Measurements from ENCODE around the gene MATCAP1.

DNA sequence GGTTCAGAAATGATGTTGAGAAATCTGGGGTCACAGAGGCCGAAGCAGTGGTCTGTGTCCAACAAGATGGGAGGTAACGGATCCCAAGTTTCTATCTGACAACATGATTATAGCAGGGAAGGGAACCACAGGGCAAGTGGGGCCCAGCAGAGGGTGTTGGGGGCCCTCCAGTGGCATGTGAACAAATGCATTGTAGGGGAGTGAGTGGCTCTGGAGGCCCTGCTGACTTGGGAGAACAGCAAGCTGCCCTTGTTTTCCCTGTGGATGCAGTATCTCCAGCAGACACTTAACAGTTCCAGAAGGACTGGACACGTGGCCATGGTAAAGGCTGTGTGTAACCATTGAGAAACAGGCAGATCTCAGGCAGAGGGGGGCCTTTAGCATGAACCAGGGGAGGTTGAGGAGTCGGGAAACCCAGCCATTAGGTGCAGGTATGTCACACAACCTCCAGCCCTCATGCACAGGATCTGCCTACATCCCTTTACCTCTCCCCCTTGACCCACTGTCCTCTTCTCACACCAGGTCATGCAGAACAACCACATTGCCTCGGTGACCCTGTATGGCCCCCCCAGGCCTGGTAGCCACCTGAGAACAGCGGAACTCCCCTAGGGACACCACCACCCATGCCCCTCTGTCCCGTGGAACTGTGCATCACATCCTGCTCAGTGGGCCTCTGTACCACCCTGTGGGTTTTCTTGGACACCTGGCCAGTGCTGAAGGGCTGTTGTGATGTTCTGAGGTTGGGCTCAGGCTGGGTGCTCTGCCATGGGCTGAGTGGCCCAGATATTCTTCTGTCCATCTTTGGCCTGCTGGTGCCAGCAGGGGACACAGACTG, 37.0 kb downstream of the MATCAP1 start:
- TF ChIP-seq, protein P1, sequence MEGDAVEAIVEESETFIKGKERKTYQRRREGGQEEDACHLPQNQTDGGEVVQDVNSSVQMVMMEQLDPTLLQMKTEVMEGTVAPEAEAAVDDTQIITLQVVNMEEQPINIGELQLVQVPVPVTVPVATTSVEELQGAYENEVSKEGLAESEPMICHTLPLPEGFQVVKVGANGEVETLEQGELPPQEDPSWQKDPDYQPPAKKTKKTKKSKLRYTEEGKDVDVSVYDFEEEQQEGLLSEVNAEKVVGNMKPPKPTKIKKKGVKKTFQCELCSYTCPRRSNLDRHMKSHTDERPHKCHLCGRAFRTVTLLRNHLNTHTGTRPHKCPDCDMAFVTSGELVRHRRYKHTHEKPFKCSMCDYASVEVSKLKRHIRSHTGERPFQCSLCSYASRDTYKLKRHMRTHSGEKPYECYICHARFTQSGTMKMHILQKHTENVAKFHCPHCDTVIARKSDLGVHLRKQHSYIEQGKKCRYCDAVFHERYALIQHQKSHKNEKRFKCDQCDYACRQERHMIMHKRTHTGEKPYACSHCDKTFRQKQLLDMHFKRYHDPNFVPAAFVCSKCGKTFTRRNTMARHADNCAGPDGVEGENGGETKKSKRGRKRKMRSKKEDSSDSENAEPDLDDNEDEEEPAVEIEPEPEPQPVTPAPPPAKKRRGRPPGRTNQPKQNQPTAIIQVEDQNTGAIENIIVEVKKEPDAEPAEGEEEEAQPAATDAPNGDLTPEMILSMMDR (conservative IDR thresholded peaks at IDR 0.05; ENCODE audit: low read depth, low read length), result no peak
- TF ChIP-seq CEBPB (IDR thresholded peaks at IDR 0.05; ENCODE audit: low read depth, low read length) (no peak), RFX5 (IDR thresholded peaks at IDR 0.05; ENCODE audit: low read depth, low read length) (no peak)

All from IMR-90 (cell line).